GM12873 (cell line): ENCODE measurements around the gene MORN3.

ENCODE experiments used
- CTCF ChIP-seq: IDR thresholded peaks from 2 replicates; pipeline ENCODE4 v1.5.1; 2012; ENCODE audit warnings: low read depth, mild to moderate bottlenecking, moderate library complexity, low read length, control low read depth; ENCODE audit not compliant: insufficient read depth; ENCODE audit errors: missing control alignments

MORN3 gene

GRCh38 chr12:121620333-121620891 is 49.0 kb downstream of the MORN3 start:
- TF ChIP-seq CTCF: no peak

GRCh38 chr12:121618659-121619233 is 50.7 kb downstream of the MORN3 start:
- TF ChIP-seq CTCF: no peak

DNA sequence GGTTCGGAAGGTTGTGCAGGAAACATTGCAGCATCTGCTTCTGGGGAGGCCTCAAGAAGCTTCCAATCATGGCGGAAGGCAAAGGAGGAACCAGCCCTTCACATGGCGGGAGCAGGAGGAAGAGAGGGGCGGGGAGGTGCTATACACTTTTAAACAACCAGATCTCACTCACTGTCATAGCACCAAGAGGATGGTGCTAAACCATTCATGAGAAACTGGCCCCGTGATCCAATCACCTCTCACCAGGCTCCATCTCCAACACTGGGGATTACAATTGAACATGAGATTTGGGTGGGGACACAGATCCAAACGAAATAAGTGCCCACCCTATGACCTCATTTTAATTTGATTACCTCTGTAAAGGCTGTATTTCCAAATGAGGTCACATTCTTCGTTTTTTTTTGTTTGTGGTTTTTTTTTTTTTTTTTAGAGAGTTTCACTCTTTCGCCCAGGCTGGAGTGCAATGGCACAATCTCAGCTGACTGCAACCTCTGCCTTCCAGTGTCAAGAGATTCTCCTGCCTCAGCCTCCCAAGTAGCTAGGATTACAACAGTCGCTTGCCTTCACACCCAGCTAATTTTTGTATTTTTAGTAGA is 54.5 kb downstream of the MORN3 start:
- no peak for TF ChIP-seq CTCF

- TF ChIP-seq CTCF: no peak
These were observed 56.0 kb downstream of the MORN3 start for GRCh38 chr12:121613462-121613861.

DNA sequence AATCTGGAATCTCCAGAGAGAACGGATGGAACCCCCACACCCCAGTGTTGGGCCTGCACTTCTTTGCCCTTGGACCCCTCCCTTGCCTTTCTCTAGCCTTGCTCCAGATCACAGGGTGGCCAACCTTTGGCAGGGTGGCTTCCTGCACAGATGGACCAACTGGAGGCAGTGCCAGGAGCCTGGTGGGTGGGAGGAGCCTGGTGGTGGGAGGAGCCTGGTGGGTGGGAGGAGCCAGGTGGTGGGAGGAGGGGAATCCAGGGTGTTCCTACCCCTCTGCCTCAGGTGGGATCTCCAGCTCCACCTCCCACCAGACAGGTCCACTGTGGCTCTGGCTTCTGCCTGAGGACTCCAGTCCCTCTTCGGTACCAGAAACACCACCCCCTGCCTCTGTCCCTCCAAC is 58.1 kb downstream of the MORN3 start:
- TF ChIP-seq CTCF: no peak

GRCh38 chr12:121610239-121611149 is 59.0 kb downstream of the MORN3 start:
- no peak for TF ChIP-seq CTCF

- no peak for TF ChIP-seq CTCF
These were observed 61.2 kb downstream of the MORN3 start for GRCh38 chr12:121608301-121608700.
